Ramos (cell line): ENCODE results near the gene RAD51D.
"Not testable (repeated sequence)": the region's sequence is repeated elsewhere in the genome, so short reads cannot be mapped to it uniquely, and the experiment has no call there.

Source experiments
- in situ Hi-C: fragments of 300-500 bp; cut with MboI; formaldehyde crosslinking; loops from one replicate; pipeline ENCODE4 v1.14.3; 2022; ENCODE audit warnings: low sequenced_read_pairs; ENCODE audit not compliant: unreplicated experiment

The RAD51D gene

GRCh38 chr17:35119370-35120165, at the start of gene RAD51D:
TSS of gene RAD51D (minus strand) at chr17:35119860. CDS start at chr17:35119613, 247 bp downstream.
- in situ Hi-C loops: loop anchor here (10.0 to 25.0 kb wide), 2 partner anchors 582 to 695 kb away; no protein-coding TSS in a partner anchor

DNA sequence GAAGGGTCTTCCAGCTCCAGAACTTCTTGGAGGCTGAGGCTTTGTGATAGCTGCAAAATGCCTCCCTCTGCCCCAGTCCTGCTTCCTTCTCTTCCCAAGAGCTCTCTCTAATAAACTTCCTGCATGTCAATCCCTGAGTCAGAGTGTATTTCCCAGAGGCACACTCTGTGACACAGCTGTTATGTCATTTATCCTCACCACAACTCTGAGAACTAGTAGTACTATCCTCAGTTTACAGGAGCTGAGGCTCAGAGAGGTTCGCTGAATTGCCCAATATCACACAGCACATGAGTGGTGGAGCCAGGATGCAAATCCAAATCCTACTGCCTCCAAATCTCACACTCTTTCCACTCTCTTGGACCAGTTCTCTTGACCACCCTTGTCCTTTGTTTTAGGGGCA, 48.0 kb upstream of the RAD51D start:
- in situ Hi-C loops: loop anchor here (10.0 kb wide), 1 partner anchor 367 kb away; the partner anchor contains the start of gene SLFN12L

GRCh38 chr17:35167046-35167445, 47.4 kb upstream of the RAD51D start:
- in situ Hi-C loops: loop anchor here (10.0 kb wide), 1 partner anchor 368 kb away; the partner anchor contains the start of gene SLFN12L

DNA sequence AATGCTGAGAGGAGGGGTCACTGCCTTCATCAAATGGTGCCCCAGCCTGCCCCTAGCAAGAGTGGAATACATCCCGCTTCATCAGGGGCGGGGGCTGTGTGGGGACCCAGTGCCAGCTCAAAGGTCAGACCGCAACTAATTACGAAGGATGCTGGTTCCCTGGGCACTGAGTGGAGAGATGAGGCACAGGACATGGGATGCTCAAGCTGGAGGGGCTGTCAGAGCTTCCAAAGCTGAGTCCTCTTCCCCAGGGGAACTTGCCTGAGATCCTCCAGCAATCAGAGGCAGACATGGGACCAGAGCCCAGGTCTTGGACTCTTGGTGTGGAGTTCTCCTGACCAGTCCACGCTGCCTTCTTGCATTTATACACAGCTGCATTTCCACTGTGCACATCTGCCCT, 46.9 kb upstream of the RAD51D start:
- in situ Hi-C loops: loop anchor here (10.0 kb wide), 1 partner anchor 368 kb away; the partner anchor contains the start of gene SLFN12L

- in situ Hi-C loops: loop anchor here (10.0 kb wide), 1 partner anchor 370 kb away; the partner anchor contains the start of gene SLFN12L
These were observed 45.1 kb upstream of the RAD51D start for GRCh38 chr17:35164716-35165115.

DNA sequence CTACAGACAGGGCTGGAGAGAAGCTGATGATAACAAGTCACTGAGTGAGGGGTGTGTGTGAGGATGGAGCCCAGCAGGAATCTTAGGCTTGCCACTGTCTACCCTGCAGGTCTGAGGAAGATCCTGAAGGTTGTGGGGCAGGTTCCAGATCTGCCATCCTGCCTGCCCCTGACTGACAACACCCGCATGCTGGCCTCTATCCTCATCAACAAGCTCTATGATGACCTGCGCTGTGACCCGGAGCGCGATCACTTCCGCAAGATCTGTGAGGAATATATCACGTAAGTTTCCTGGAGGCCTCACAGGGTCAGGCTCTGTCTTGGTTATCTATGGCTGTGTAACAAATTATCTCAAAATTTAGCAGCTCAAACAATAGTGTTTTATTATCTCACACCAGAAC, 44.2 kb upstream of the RAD51D start:
- in situ Hi-C loops: loop anchor here (10.0 kb wide), 1 partner anchor 371 kb away; the partner anchor contains the start of gene SLFN12L

DNA sequence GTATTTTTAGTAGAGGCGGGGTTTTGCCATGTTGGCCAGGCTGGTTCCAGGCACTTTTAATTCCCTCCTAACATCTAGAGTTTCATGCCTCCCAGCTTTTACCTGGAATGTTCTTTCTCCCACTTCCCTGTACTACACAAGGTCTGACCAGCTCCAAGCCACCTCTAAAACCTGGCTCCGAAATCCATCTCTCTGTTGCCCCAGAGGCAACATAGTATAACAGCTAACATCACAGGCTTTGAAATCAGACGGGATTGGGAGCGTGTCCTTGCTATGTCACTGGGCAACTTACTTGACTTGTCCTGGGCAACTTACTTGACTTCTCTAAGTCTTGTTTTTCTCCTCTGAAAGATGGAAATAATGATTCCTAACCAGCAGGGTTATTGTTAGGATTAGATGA, 43.1 kb upstream of the RAD51D start:
- in situ Hi-C loops: loop anchor here (10.0 kb wide), 1 partner anchor 372 kb away; the partner anchor contains the start of gene SLFN12L

DNA sequence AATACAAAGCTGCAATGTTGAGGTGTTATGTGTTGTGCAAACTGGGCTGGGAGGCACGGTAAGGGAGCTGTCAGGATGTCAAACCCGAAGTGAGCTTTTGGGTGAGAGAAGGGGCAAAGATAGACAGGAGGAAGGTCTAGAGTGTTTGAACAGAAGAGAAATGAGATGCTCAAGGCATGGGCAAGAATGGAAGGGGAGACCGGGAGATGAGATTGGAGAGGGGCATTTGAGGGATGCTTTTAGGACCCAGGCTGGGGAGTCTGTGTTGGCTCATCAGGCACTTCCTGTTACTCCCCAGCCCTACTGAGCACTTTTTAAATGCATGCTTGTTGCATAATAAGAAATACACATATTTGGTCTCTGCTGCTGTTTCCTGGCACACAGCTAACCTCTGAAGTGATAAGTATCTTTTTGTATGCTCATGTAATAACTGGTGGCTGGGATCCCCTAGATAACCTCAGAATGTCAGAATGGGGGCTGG, 41.7 kb upstream of the RAD51D start:
- in situ Hi-C loops: loop anchor here (10.0 kb wide), 1 partner anchor 373 kb away; the partner anchor contains the start of gene SLFN12L

GRCh38 chr17:35160354-35161201, 40.9 kb upstream of the RAD51D start:
- in situ Hi-C loops: loop anchor here (10.0 kb wide), 1 partner anchor 374 kb away; the partner anchor contains the start of gene SLFN12L

GRCh38 chr17:35159940-35160339, 40.3 kb upstream of the RAD51D start:
- in situ Hi-C loops: loop anchor here (10.0 kb wide), 1 partner anchor 375 kb away; the partner anchor contains the start of gene SLFN12L

GRCh38 chr17:35155246-35155645, 35.6 kb upstream of the RAD51D start:
- in situ Hi-C loops: no loop called here

- in situ Hi-C loops: no loop called here
These were observed 34.8 kb upstream of the RAD51D start for GRCh38 chr17:35154196-35155165.

DNA sequence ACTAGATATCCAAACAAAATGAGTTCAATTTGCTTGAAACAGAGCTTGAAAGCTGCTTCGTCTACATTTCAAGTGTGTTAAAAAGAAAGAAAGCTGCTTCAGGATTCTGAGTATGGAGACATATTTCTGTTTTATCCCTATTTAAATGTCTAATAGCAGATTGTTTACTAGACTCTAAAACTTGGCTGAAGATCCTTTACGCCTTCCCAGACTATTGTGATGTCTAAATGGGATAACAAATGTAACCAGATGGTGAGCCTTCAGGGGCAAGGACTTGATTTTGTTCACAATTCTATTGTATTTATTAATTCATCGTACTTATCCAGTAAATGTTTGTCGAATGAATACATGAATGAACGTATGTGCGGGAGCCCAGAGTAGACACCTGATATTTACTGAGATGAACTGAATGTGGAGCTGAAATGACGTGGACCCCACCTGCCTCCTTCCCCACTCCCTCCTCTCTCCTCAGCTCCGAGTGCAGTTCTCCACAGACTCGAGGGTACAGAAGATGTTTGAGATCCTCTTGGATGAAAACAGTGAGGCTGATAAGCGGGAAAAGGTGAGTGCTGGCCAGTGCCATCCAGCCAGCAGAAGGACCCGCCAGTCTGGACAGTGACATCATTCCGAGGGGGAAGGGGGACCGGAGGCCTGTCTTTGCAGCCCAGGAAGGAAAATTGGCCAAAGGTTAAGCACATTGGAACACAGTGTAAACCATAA, 32.9 kb upstream of the RAD51D start:
- in situ Hi-C loops: no loop called here

DNA sequence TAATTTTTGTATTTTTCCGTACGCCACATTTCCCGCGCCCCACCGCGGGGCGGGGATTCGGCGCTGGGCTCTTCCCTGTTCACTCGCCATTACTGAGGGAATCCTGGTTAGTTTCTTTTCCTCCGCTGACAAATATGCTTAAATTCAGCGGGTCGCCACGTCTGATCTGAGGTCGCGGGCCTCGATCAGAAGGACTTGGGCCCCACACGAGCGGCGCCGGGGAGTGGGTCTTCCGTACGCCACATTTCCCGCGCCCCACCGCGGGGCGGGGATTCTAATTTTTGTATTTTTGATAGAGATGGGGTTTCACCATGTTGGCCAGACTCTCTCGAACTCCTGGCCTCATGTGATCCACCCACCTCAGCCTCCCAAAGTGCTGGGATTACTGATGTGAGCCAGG, 31.4 kb upstream of the RAD51D start:
- in situ Hi-C loops: not testable (repeated sequence)

DNA sequence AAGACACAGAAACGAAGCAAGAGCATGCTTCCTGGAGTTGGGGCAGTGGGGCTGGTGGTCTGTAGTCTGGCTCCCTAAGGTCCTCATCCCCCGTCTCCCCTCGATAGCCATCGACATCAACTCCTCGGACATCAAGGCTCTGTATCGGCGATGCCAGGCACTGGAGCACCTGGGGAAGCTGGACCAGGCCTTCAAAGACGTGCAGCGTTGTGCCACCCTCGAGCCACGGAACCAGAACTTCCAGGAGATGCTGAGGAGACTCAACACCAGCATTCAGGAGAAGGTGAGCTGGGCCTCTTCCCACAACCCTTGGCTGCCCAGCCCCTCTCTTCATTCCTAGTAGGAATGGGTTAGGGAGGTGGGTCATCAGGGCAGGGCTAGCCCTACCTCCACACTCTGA, 30.3 kb upstream of the RAD51D start:
- in situ Hi-C loops: no loop called here

GRCh38 chr17:35148144-35148543, 28.5 kb upstream of the RAD51D start:
- in situ Hi-C loops: no loop called here

DNA sequence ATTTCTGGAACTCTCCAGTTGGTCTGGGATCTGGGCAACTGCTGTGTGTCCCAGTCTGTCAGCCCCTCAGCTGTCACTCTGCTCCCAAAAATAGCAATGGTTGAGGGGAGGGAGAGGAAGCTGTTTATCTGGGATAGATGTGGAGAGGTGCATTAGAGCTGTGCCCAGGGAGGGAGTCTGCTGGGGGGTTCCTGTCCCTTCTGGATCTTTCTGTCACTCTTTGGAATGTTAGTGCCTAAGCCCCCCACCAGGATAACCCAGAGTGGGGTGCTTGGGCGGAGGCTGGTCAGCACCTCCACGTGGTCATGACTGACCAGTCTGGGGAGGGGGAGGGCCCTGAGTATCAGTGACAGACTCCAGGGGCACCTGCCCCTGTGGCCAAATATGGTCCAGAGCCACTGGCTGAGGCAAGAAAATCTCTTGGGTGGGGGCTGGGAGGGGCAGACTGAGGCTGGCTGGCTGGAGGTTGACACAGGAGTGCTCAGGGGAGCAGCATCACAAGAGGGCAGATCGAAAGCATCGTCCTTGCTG, 27.8 kb upstream of the RAD51D start, which contains the start of gene UNC45B:
Gene UNC45B, plus strand, starts transcription at position 443 of the 531 bp plus-strand sequence. CDS start 447 bp downstream, outside the sequence.
- in situ Hi-C loops: no loop called here

DNA sequence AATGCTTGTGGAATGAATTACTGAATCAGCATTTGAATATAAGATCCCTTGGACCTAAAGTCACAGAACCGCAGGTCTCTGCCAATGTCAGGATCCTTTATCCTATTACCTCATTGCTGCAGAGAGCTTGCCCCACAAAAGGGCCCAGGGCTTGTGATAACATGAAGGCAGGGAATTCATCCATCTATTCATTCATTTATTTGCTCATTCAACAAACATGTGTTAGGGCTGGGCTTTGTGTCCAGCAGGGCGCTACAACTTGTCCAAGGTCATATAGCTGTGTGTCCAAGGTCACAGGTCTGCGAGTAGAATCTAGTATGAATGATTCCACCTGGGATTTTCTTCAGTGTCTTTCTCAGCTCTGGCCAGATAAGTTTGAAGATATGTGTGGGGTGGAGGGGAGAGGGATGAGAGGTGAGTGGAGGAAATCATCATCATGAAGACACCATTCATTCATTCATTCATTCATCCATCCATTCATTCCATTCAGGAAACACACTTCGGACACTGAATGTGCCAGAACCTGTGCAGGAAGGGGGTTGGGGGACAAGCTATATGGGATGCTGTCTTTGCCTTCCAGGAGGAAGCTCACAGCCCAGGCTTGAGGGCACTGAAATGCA, 26.7 kb upstream of the RAD51D start:
- in situ Hi-C loops: no loop called here
